NCI-H524 (cell line): ENCODE measurements around the gene SEC31B.
A peak's percentile ranks its signal among the peaks of the same experiment; 100 is the strongest.

ENCODE experiments used
- DNase-seq, 2 experiments: peaks; one replicate each; lab custom pipeline; 2025; lab: John Stamatoyannopoulos, UW

The SEC31B gene

GRCh38 chr10:100519311-100520051, at the start of gene SEC31B:
Gene SEC31B, minus strand, starts transcription at chr10:100519861. Its CDS starts 2,909 bp downstream, at chr10:100516952.
- peak in 1 of 2 experiments; percentile 20 for DNase-seq

GRCh38 chr10:100568912-100569311, 49.3 kb upstream of the SEC31B start:
- DNase-seq: peak; percentile 19 to 70

- DNase-seq: no peak
These were observed 48.2 kb upstream of the SEC31B start for GRCh38 chr10:100567826-100568225.

- DNase-seq: no peak
These were observed 47.6 kb upstream of the SEC31B start for GRCh38 chr10:100567249-100567648.

- DNase-seq: no peak
These were observed 46.9 kb upstream of the SEC31B start for GRCh38 chr10:100566561-100566960.

- no peak for DNase-seq
These were observed 45.7 kb upstream of the SEC31B start for GRCh38 chr10:100565206-100565985.

- peak; percentile 7 to 67 for DNase-seq
These were observed 42.5 kb upstream of the SEC31B start for GRCh38 chr10:100562008-100562672.

GRCh38 chr10:100561005-100561404, 41.3 kb upstream of the SEC31B start:
- no peak for DNase-seq

GRCh38 chr10:100560248-100560647, 40.6 kb upstream of the SEC31B start:
- no peak for DNase-seq

- no peak for DNase-seq
These were observed 35.2 kb upstream of the SEC31B start for GRCh38 chr10:100554902-100555301.

- no peak for DNase-seq
These were observed 34.3 kb upstream of the SEC31B start for GRCh38 chr10:100553929-100554328.

GRCh38 chr10:100551738-100552137, 32.1 kb upstream of the SEC31B start:
- DNase-seq: no peak

- DNase-seq: no peak
These were observed 31.5 kb upstream of the SEC31B start for GRCh38 chr10:100551196-100551595.

- DNase-seq: no peak
These were observed 25.3 kb upstream of the SEC31B start for GRCh38 chr10:100544950-100545349.

GRCh38 chr10:100537475-100537874, 17.8 kb upstream of the SEC31B start:
- no peak for DNase-seq

GRCh38 chr10:100535715-100536353, 16.2 kb upstream of the SEC31B start, which contains the start of gene HIF1AN:
Gene HIF1AN, plus strand, starts transcription at chr10:100535943. Its CDS starts 16 bp downstream, at chr10:100535959.
- DNase-seq: peak; percentile 71 to 80

GRCh38 chr10:100535338-100535714, 15.7 kb upstream of the SEC31B start:
- DNase-seq: no peak

GRCh38 chr10:100534726-100535125, 15.1 kb upstream of the SEC31B start:
- DNase-seq: peak; percentile 76 to 86

GRCh38 chr10:100531761-100532160, 12.1 kb upstream of the SEC31B start:
- no peak for DNase-seq

GRCh38 chr10:100529475-100530298, 10.0 kb upstream of the SEC31B start, which contains the start of gene NDUFB8:
Gene NDUFB8, minus strand, starts transcription at chr10:100529871. Its CDS starts 20 bp downstream, at chr10:100529851.
- DNase-seq: peak; percentile 49 to 71

- peak in 1 of 2 experiments; percentile 49 for DNase-seq
These were observed 9.3 kb upstream of the SEC31B start for GRCh38 chr10:100528921-100529474.
